IgD-negative memory B cell (primary cell): ENCODE results near the gene SEMA6D. TPM values are rescaled to one million over a fixed set of nuclear protein-coding genes. Genes with fewer than 3 reads are reported as not detected.

Experiments used
- H3K27ac Mint-ChIP-seq, 3 donors: one replicate each; pipeline ENCODE4 v1.8.0; 2020 to 2022; ENCODE audit warnings: mild to moderate bottlenecking in 3 of 3, mixed read lengths in 3 of 3, moderate library complexity in 1 of 3
- H3K27me3 Mint-ChIP-seq: one replicate; pipeline ENCODE4 v1.8.0; 2021; ENCODE audit warnings: mixed read lengths
- H3K36me3 Mint-ChIP-seq: one replicate; pipeline ENCODE4 v1.8.0; 2020; ENCODE audit warnings: mild to moderate bottlenecking, mixed read lengths
- H3K4me1 Mint-ChIP-seq, 3 donors: one replicate each; pipeline ENCODE4 v1.8.0; 2020 to 2022; ENCODE audit warnings: mixed read lengths in 3 of 3, mild to moderate bottlenecking in 1 of 3
- H3K4me3 Mint-ChIP-seq, 4 donors: one replicate each; pipeline ENCODE4 v1.8.0; 2020 to 2022; ENCODE audit warnings: mild to moderate bottlenecking in 4 of 4, mixed read lengths in 4 of 4, moderate library complexity in 3 of 4
- H3K9me3 Mint-ChIP-seq, 3 donors: one replicate each; pipeline ENCODE4 v1.8.0; 2020 to 2021; ENCODE audit warnings: mixed read lengths in 3 of 3, mild to moderate bottlenecking in 1 of 3
- polyA plus RNA-seq: library from polyadenylated mRNA; unstranded; fragments of 300-500 nt; fragmentation: Illumina TruSeq; gene quantifications from one replicate; pipeline ENCODE4 v1.2.3, GENCODE V29; 2021

The SEMA6D gene
- polyA plus RNA-seq, 1 donor from 2014 or later, result not detected

DNA sequence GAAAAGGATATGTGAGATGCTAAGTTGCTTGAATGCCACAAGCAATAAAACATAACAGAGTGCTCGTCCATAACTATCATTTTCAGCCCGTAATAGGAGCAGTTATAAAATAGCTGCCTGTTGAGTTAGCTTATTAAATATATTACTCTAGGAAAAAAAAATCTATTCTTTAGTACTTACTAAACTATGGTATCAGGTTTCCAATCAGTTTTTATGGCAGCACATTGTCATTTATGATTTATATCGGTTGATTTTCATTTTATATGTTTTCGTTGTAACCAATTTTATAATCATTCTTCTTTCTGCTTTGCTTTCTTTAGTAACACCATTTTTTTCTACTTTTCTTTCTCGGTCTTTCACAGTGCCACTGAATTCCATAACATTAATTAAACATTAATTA lies 51.9 kb downstream of the SEMA6D start:
- no peak overlapping the region for H3K27ac Mint-ChIP-seq
- peaks cover 5% of the 10 kb centered on the region for H3K27me3 Mint-ChIP-seq
- no peak overlapping the region for H3K4me3 Mint-ChIP-seq
- no peaks in the 10 kb centered on the region for H3K4me1 Mint-ChIP-seq
- H3K9me3 Mint-ChIP-seq, result peaks cover 0 to 3% (median 0%) of the 10 kb centered on the region in 3 donors
- H3K36me3 Mint-ChIP-seq, result no peaks in the 10 kb centered on the region

DNA sequence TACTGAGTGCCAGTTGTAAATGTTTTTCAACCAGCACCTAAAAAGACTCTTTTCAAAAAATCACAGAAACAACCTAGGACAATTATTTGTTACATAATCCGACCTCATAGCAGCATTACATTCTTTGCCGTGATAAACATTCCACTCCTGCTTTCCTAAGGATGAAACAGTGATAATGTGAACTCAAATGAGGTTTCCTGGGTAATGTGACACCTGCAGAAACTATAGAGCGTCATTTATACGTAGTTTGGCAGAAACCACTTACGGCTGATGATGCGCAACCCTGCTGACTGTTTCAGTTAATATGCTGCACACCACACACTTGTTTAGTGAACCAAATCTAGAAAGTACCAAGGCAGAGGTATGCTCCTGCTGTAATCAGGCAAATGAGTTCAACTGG lies 55.8 kb downstream of the SEMA6D start:
- no peaks in the 10 kb centered on the region for H3K4me1 Mint-ChIP-seq
- H3K4me3 Mint-ChIP-seq, result no peak overlapping the region
- no peak overlapping the region for H3K27ac Mint-ChIP-seq
- H3K36me3 Mint-ChIP-seq, result no peaks in the 10 kb centered on the region
- H3K27me3 Mint-ChIP-seq, result peaks cover 3% of the 10 kb centered on the region
- peaks cover 0 to 3% (median 2%) of the 10 kb centered on the region in 3 donors for H3K9me3 Mint-ChIP-seq

GRCh38 chr15:47778263-47778770 lies 61.0 kb downstream of the SEMA6D start:
- no peak overlapping the region for H3K27ac Mint-ChIP-seq
- H3K9me3 Mint-ChIP-seq, result peaks cover 0 to 2% (median 0%) of the 10 kb centered on the region in 3 donors
- peaks cover 1% of the 10 kb centered on the region for H3K27me3 Mint-ChIP-seq
- no peaks in the 10 kb centered on the region for H3K36me3 Mint-ChIP-seq
- no peaks in the 10 kb centered on the region for H3K4me1 Mint-ChIP-seq
- no peak overlapping the region for H3K4me3 Mint-ChIP-seq

GRCh38 chr15:47780971-47781370 lies 63.7 kb downstream of the SEMA6D start:
- Mint-ChIP-seq H3K27ac (no peak overlapping the region), H3K9me3 (no peaks in the 10 kb centered on the region), H3K4me1 (no peaks in the 10 kb centered on the region), H3K36me3 (no peaks in the 10 kb centered on the region), H3K27me3 (peaks cover 1% of the 10 kb centered on the region), H3K4me3 (no peak overlapping the region)

- Mint-ChIP-seq H3K27me3 (peaks cover 3% of the 10 kb centered on the region), H3K9me3 (no peaks in the 10 kb centered on the region), H3K27ac (no peak overlapping the region), H3K36me3 (no peaks in the 10 kb centered on the region), H3K4me1 (no peaks in the 10 kb centered on the region), H3K4me3 (no peak overlapping the region)
Measured at GRCh38 chr15:47781527-47781926, 64.2 kb downstream of the SEMA6D start.

DNA sequence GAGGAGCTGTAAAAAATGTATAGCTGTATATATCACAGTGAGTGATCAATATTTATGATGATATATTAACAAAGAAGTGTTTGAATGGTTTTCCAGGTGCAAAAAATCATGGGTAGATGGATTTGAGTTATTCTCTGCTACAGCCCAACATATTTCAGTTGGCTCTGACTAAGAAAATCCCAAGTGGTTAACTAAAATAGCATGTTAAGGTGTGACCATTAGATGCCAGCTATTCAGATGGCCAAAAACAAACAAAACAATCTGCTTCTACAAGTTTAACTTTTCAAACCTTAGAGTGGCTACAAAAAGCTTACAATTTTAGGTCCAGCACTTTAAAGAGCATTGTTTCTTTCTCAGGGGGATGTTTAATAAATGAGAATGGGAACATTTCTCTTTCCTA lies 67.5 kb downstream of the SEMA6D start:
- Mint-ChIP-seq H3K9me3 (no peaks in the 10 kb centered on the region), H3K27me3 (peaks cover 3% of the 10 kb centered on the region), H3K36me3 (no peaks in the 10 kb centered on the region), H3K27ac (no peak overlapping the region), H3K4me3 (no peak overlapping the region), H3K4me1 (no peaks in the 10 kb centered on the region)

- no peaks in the 10 kb centered on the region for H3K9me3 Mint-ChIP-seq
- H3K27me3 Mint-ChIP-seq, result peaks cover 3% of the 10 kb centered on the region
- no peaks in the 10 kb centered on the region for H3K36me3 Mint-ChIP-seq
- no peaks in the 10 kb centered on the region for H3K4me1 Mint-ChIP-seq
- no peak overlapping the region for H3K27ac Mint-ChIP-seq
- H3K4me3 Mint-ChIP-seq, result no peak overlapping the region
Measured at GRCh38 chr15:47786371-47786770, 69.1 kb downstream of the SEMA6D start.

- Mint-ChIP-seq H3K27ac (no peak overlapping the region), H3K9me3 (no peaks in the 10 kb centered on the region), H3K27me3 (peaks cover 2% of the 10 kb centered on the region), H3K36me3 (no peaks in the 10 kb centered on the region), H3K4me3 (no peak overlapping the region), H3K4me1 (no peaks in the 10 kb centered on the region)
Measured at GRCh38 chr15:47787875-47788274, 70.6 kb downstream of the SEMA6D start.

GRCh38 chr15:47788685-47789084 lies 71.4 kb downstream of the SEMA6D start:
- H3K4me1 Mint-ChIP-seq, result no peaks in the 10 kb centered on the region
- H3K36me3 Mint-ChIP-seq, result peaks cover 1% of the 10 kb centered on the region
- H3K4me3 Mint-ChIP-seq, result no peak overlapping the region
- H3K27me3 Mint-ChIP-seq, result peaks cover 2% of the 10 kb centered on the region
- H3K9me3 Mint-ChIP-seq, result no peaks in the 10 kb centered on the region
- H3K27ac Mint-ChIP-seq, result no peak overlapping the region

- Mint-ChIP-seq H3K27ac (no peak overlapping the region), H3K36me3 (peaks cover 1% of the 10 kb centered on the region), H3K4me3 (no peak overlapping the region), H3K9me3 (no peaks in the 10 kb centered on the region), H3K4me1 (no peaks in the 10 kb centered on the region), H3K27me3 (peaks cover 1% of the 10 kb centered on the region)
Measured at GRCh38 chr15:47791161-47791560, 73.9 kb downstream of the SEMA6D start.

- H3K36me3 Mint-ChIP-seq, result peaks cover 1% of the 10 kb centered on the region
- no peak overlapping the region for H3K27ac Mint-ChIP-seq
- no peaks in the 10 kb centered on the region for H3K9me3 Mint-ChIP-seq
- H3K4me1 Mint-ChIP-seq, result no peaks in the 10 kb centered on the region
- H3K27me3 Mint-ChIP-seq, result no peaks in the 10 kb centered on the region
- no peak overlapping the region for H3K4me3 Mint-ChIP-seq
Measured at GRCh38 chr15:47792231-47792630, 74.9 kb downstream of the SEMA6D start.

- Mint-ChIP-seq H3K9me3 (no peaks in the 10 kb centered on the region), H3K4me1 (no peaks in the 10 kb centered on the region), H3K36me3 (peaks cover 1% of the 10 kb centered on the region), H3K4me3 (no peak overlapping the region), H3K27me3 (no peaks in the 10 kb centered on the region), H3K27ac (no peak overlapping the region)
Measured at GRCh38 chr15:47794252-47794914, 77.1 kb downstream of the SEMA6D start.

DNA sequence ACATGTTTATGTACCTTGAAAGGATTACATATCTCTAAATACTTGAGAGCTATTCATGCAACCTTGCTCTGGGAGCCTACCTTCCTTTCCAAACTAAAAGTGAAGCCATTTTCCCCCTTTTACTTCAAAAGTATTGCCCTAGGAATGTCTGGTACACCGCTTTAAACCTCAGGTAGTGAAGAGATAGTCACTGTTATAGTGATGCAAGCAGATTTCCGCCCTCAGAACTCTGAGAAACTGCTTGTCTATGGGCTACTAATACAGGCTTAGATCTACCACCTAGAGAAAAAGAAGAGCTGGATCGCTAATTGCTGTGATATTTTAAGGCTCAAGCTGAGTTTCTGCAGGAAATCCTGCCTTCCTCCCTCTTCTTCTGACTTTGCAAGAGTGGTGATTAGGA lies 78.6 kb downstream of the SEMA6D start:
- Mint-ChIP-seq H3K4me3 (no peak overlapping the region), H3K36me3 (peaks cover 1% of the 10 kb centered on the region), H3K27ac (no peak overlapping the region), H3K9me3 (peaks cover 0 to 2% (median 0%) of the 10 kb centered on the region in 3 donors), H3K4me1 (no peaks in the 10 kb centered on the region), H3K27me3 (no peaks in the 10 kb centered on the region)

- peaks cover 0 to 3% (median 0%) of the 10 kb centered on the region in 3 donors for H3K9me3 Mint-ChIP-seq
- H3K27ac Mint-ChIP-seq, result no peak overlapping the region
- no peak overlapping the region for H3K4me3 Mint-ChIP-seq
- peaks cover 1% of the 10 kb centered on the region for H3K36me3 Mint-ChIP-seq
- no peaks in the 10 kb centered on the region for H3K4me1 Mint-ChIP-seq
- H3K27me3 Mint-ChIP-seq, result no peaks in the 10 kb centered on the region
Measured at GRCh38 chr15:47796339-47796738, 79.0 kb downstream of the SEMA6D start.

DNA sequence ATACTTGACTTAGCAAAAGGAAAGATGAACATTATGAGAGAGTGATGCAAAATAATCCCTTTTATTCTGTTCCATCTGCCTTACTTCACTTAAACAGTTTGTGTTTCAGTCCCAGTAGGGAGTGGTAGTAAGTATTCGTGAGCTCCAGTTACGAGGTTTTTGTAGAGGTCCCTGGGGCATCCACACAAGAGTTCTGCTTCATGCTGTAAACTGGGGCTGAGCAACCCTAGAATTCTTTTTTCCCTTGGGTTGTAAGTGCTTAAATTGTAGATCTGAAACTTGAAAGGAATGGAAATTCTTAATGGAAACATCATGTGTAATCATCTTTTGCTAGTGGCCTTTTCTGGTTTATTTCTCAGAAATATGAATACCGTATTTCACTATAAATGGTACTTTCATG lies 79.5 kb downstream of the SEMA6D start:
- Mint-ChIP-seq H3K4me1 (no peaks in the 10 kb centered on the region), H3K36me3 (peaks cover 1% of the 10 kb centered on the region)

GRCh38 chr15:47801522-47801921 lies 84.2 kb downstream of the SEMA6D start:
- Mint-ChIP-seq H3K27ac (no peak overlapping the region), H3K36me3 (peaks cover 2% of the 10 kb centered on the region), H3K4me3 (peak overlapping the region in 1 of 4 donors; percentile 33), H3K27me3 (no peaks in the 10 kb centered on the region), H3K9me3 (peaks cover 0 to 3% (median 0%) of the 10 kb centered on the region in 3 donors), H3K4me1 (peaks cover 0 to 4% (median 2%) of the 10 kb centered on the region in 3 donors)

More for the DNA sequence above, 79.5 kb downstream of the SEMA6D start:
- Mint-ChIP-seq H3K27ac (no peak overlapping the region), H3K27me3 (no peaks in the 10 kb centered on the region), H3K4me3 (no peak overlapping the region), H3K9me3 (peaks cover 0 to 3% (median 0%) of the 10 kb centered on the region in 3 donors)
